Vagina (tissue), 2 donors: ENCODE measurements around the gene ZDHHC18.

Source experiments
- CTCF ChIP-seq, 3 experiments: fragments of 450-650 bp in 2 of 3; fragments of 200-600 bp in 1 of 3; sonication (generic) in 1 of 3; IDR thresholded peaks; one replicate each; pipeline ENCODE4 v1.5.1; 2017 to 2019; ENCODE audit warnings: antibody characterized with exemption in 3 of 3, mild to moderate bottlenecking in 2 of 3, moderate library complexity in 2 of 3
- POLR2A ChIP-seq, 2 donors: fragments of 450-650 bp; IDR thresholded peaks; one replicate each; pipeline ENCODE4 v1.6.1; 2017; ENCODE audit warnings: antibody characterized with exemption in 2 of 2, mild to moderate bottlenecking in 2 of 2, moderate library complexity in 2 of 2
- POLR2AphosphoS5 ChIP-seq, 2 donors: sonication (generic); formaldehyde crosslinking; IDR thresholded peaks; one replicate each; pipeline ENCODE4 v1.9.0; 2017; ENCODE audit warnings: antibody characterized with exemption in 2 of 2, mild to moderate bottlenecking in 2 of 2, low read depth in 1 of 2; ENCODE audit not compliant: insufficient read depth in 1 of 2

- TF ChIP-seq CTCF (IDR thresholded peaks at IDR 0.05) (no peak), POLR2AphosphoS5 (IDR thresholded peaks at IDR 0.05; ENCODE audit: insufficient read depth in 1 of 2, low read depth in 1 of 2) (no peak), POLR2A (IDR thresholded peaks at IDR 0.05) (no peak)
Measured at GRCh38 chr1:26839339-26839722, 12.8 kb downstream of the ZDHHC18 start.
